GM12878 (cell line): ENCODE data around the gene TUT4.

Experiments
- EP300 ChIP-seq, 2 experiments: fragments of 150-350 bp in 1 of 2; IDR thresholded peaks; 2 replicates each; pipeline ENCODE4 v1.6.1; 2011 to 2012; ENCODE audit warnings: low read depth in 2 of 2, low read length in 2 of 2, borderline replicate concordance in 1 of 2, improper control_type of control experiment in 1 of 2, inconsistent platforms in 1 of 2; ENCODE audit not compliant: control insufficient read depth in 1 of 2
- MYC ChIP-seq: IDR thresholded peaks from 2 replicates; pipeline ENCODE4 v1.6.1; 2011; ENCODE audit warnings: mild to moderate bottlenecking, low read length, moderate library complexity, inconsistent platforms; ENCODE audit not compliant: insufficient read depth, insufficient replicate concordance, insufficient read length, severe bottlenecking
- NRF1 ChIP-seq: conservative IDR thresholded peaks from 2 replicates; pipeline ENCODE4 v1.6.1; 2011; ENCODE audit warnings: mild to moderate bottlenecking, low read depth, low read length, improper control_type of control experiment
- POLR2A ChIP-seq: IDR thresholded peaks from 2 replicates; pipeline ENCODE4 v1.6.1; 2011; ENCODE audit warnings: low read depth, mild to moderate bottlenecking, low read length
- RFX5 ChIP-seq: IDR thresholded peaks from 2 replicates; pipeline ENCODE4 v1.6.1; 2011; ENCODE audit warnings: low read depth, low read length, improper control_type of control experiment
- SP1 ChIP-seq: IDR thresholded peaks from one replicate; pipeline ENCODE4 v1.6.1; 2011; ENCODE audit warnings: low read depth, low read length
- ZNF622 ChIP-seq: fragments of 450-650 bp; IDR thresholded peaks from 2 replicates; pipeline ENCODE4 v1.6.1; 2017; ENCODE audit warnings: mild to moderate bottlenecking, inconsistent platforms
- TF ChIP-seq, protein P1 (sequence below): IDR thresholded peaks from 2 replicates; pipeline ENCODE4 v1.6.1; 2011; ENCODE audit warnings: low read depth, mild to moderate bottlenecking, low read length, moderate library complexity, borderline replicate concordance; ENCODE audit errors: extremely low read depth
- TF ChIP-seq, protein P2 (sequence below): fragments of 450-650 bp; conservative IDR thresholded peaks from 2 replicates; pipeline ENCODE4 v1.6.1; 2017; ENCODE audit warnings: mild to moderate bottlenecking, moderate library complexity
- TF ChIP-seq, protein P3 (sequence below): IDR thresholded peaks from 2 replicates; pipeline ENCODE4 v1.6.1; 2012; ENCODE audit warnings: improper control_type of control experiment, low read depth, low read length; ENCODE audit not compliant: insufficient replicate concordance
- TF ChIP-seq, protein P4 (sequence below), 3 experiments: IDR thresholded peaks in 2 of 3; conservative IDR thresholded peaks in 1 of 3; 2 replicates each; pipeline ENCODE4 v1.5.1; 2011; ENCODE audit warnings: low read depth in 3 of 3, low read length in 3 of 3, mild to moderate bottlenecking in 3 of 3, control low read depth in 2 of 3, moderate library complexity in 2 of 3, inconsistent platforms in 1 of 3, mixed read lengths in 1 of 3; ENCODE audit not compliant: control insufficient read depth in 2 of 3, insufficient read depth in 1 of 3; ENCODE audit errors: extremely low read depth in 1 of 3

DNA sequence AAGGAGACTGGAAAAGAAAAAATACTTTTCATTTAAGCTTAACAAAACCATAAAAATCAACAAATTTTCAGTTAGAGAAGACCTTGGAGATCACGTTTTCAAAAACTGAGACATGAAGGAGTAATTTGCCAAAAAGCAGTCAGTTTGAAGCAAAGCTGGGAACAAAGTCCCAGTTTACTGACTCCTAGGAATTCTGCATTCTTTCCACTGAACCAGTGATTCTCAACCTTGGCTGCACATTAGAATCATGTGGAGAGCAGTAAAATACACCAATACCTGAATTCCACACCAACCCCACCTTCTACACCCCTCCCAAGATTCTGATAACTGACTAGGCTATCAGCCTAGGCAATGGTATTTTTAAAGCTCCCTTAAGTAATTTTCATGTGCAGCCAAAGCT is 75.0 kb downstream of the TUT4 start:
- TF ChIP-seq, protein P1, sequence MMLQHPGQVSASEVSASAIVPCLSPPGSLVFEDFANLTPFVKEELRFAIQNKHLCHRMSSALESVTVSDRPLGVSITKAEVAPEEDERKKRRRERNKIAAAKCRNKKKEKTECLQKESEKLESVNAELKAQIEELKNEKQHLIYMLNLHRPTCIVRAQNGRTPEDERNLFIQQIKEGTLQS, result no peak
- no peak for TF ChIP-seq RFX5
- no peak for TF ChIP-seq NRF1
- no peak for TF ChIP-seq POLR2A
- TF ChIP-seq, protein P2, sequence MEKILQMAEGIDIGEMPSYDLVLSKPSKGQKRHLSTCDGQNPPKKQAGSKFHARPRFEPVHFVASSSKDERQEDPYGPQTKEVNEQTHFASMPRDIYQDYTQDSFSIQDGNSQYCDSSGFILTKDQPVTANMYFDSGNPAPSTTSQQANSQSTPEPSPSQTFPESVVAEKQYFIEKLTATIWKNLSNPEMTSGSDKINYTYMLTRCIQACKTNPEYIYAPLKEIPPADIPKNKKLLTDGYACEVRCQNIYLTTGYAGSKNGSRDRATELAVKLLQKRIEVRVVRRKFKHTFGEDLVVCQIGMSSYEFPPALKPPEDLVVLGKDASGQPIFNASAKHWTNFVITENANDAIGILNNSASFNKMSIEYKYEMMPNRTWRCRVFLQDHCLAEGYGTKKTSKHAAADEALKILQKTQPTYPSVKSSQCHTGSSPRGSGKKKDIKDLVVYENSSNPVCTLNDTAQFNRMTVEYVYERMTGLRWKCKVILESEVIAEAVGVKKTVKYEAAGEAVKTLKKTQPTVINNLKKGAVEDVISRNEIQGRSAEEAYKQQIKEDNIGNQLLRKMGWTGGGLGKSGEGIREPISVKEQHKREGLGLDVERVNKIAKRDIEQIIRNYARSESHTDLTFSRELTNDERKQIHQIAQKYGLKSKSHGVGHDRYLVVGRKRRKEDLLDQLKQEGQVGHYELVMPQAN, result no peak
- TF ChIP-seq SP1, result no peak
- TF ChIP-seq, protein P3, sequence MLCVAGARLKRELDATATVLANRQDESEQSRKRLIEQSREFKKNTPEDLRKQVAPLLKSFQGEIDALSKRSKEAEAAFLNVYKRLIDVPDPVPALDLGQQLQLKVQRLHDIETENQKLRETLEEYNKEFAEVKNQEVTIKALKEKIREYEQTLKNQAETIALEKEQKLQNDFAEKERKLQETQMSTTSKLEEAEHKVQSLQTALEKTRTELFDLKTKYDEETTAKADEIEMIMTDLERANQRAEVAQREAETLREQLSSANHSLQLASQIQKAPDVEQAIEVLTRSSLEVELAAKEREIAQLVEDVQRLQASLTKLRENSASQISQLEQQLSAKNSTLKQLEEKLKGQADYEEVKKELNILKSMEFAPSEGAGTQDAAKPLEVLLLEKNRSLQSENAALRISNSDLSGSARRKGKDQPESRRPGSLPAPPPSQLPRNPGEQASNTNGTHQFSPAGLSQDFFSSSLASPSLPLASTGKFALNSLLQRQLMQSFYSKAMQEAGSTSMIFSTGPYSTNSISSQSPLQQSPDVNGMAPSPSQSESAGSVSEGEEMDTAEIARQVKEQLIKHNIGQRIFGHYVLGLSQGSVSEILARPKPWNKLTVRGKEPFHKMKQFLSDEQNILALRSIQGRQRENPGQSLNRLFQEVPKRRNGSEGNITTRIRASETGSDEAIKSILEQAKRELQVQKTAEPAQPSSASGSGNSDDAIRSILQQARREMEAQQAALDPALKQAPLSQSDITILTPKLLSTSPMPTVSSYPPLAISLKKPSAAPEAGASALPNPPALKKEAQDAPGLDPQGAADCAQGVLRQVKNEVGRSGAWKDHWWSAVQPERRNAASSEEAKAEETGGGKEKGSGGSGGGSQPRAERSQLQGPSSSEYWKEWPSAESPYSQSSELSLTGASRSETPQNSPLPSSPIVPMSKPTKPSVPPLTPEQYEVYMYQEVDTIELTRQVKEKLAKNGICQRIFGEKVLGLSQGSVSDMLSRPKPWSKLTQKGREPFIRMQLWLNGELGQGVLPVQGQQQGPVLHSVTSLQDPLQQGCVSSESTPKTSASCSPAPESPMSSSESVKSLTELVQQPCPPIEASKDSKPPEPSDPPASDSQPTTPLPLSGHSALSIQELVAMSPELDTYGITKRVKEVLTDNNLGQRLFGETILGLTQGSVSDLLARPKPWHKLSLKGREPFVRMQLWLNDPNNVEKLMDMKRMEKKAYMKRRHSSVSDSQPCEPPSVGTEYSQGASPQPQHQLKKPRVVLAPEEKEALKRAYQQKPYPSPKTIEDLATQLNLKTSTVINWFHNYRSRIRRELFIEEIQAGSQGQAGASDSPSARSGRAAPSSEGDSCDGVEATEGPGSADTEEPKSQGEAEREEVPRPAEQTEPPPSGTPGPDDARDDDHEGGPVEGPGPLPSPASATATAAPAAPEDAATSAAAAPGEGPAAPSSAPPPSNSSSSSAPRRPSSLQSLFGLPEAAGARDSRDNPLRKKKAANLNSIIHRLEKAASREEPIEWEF, result no peak
- TF ChIP-seq, protein P4, sequence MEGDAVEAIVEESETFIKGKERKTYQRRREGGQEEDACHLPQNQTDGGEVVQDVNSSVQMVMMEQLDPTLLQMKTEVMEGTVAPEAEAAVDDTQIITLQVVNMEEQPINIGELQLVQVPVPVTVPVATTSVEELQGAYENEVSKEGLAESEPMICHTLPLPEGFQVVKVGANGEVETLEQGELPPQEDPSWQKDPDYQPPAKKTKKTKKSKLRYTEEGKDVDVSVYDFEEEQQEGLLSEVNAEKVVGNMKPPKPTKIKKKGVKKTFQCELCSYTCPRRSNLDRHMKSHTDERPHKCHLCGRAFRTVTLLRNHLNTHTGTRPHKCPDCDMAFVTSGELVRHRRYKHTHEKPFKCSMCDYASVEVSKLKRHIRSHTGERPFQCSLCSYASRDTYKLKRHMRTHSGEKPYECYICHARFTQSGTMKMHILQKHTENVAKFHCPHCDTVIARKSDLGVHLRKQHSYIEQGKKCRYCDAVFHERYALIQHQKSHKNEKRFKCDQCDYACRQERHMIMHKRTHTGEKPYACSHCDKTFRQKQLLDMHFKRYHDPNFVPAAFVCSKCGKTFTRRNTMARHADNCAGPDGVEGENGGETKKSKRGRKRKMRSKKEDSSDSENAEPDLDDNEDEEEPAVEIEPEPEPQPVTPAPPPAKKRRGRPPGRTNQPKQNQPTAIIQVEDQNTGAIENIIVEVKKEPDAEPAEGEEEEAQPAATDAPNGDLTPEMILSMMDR (IDR thresholded peaks at IDR 0.05 in 2 of 3, conservative IDR thresholded peaks at IDR 0.05 in 1 of 3; ENCODE audit: control insufficient read depth in 2 of 3, extremely low read depth in 1 of 3, insufficient read depth in 1 of 3, low read depth in 3 of 3, low read length in 3 of 3), result no peak
- TF ChIP-seq MYC, result no peak
- no peak for TF ChIP-seq EP300 (IDR thresholded peaks at IDR 0.05; ENCODE audit: borderline replicate concordance in 1 of 2, control insufficient read depth in 1 of 2, low read depth in 2 of 2, low read length in 2 of 2)
- TF ChIP-seq ZNF622, result no peak
